Measurements from ENCODE around the gene HDAC7.
"Not testable (repeated sequence)": the region's sequence is repeated elsewhere in the genome, so short reads cannot be mapped to it uniquely, and the experiment has no call there.

The HDAC7 gene

DNA sequence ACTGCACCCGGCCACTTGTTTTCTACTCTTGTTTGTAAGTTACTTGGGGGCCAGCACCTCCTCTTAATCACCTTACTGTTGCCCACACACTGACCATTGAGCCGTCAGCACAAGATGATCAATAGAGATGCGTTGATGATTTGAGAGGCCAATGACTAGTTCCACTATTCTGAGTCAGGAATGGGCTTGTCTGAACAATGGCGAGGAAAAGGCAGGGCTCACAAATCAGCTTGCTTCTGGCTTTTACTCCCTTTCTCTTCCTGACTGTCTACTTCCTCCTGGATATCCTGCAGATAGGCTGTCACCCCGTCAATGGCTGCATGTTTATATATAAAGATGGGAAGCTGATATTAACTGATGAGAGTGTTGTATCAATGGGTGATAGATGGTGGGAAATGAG, 29.1 kb upstream of the HDAC7 start:
- no peak for DNase-seq

DNA sequence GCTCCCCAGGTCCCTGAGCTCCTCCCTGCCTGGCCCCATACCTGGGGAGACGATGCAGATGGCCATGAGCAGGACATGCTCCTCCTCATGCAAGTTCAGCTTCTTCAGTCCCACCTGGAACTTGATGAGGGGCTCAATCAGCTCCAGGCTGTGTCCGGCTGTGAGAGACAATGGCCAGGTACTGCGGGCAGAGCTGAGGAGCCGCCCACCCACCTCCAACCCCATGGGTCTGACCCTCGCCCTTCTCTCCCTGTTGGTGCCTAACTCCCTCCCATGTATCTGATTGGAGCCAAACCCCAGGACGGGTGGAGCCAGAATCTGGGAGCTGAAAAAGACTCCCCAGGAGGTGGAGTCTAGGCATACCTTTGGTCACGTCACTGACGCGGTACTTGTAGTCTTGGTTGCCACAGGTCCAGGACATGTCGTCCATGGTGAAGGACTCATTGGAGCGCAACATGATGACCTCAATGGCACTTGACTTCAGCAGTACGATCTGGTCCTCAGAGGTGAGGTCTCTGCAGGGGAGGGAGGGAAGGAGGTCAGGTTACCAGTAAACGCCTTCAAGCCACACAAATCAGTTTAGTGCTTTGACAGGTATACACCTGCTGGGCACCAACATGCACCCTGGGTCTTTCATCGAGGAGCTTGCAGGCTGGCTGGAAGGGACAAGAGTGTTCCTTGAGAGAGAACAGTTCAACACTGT, 26.7 kb upstream of the HDAC7 start:
- DNase-seq: peak; percentile 32

DNA sequence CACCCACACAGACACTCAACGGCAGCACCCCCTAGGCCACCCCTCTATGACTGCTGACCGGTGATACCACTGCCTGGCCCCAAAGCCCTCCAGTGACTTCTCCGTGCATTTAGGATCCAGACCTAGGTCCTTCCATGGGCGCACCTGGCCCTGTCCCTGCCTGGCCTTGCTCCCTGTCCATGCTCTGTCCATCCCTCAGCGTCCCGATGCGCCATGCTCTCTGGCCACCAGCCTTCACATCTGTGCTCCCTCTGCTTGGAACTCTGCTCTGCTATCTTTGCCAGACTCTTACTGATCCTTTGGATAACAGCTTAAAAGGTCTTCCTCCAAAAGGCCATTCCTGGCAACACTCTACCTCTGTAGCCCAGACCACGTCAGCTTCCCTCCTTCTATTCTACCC, 25.4 kb upstream of the HDAC7 start:
- no peak for DNase-seq

DNA sequence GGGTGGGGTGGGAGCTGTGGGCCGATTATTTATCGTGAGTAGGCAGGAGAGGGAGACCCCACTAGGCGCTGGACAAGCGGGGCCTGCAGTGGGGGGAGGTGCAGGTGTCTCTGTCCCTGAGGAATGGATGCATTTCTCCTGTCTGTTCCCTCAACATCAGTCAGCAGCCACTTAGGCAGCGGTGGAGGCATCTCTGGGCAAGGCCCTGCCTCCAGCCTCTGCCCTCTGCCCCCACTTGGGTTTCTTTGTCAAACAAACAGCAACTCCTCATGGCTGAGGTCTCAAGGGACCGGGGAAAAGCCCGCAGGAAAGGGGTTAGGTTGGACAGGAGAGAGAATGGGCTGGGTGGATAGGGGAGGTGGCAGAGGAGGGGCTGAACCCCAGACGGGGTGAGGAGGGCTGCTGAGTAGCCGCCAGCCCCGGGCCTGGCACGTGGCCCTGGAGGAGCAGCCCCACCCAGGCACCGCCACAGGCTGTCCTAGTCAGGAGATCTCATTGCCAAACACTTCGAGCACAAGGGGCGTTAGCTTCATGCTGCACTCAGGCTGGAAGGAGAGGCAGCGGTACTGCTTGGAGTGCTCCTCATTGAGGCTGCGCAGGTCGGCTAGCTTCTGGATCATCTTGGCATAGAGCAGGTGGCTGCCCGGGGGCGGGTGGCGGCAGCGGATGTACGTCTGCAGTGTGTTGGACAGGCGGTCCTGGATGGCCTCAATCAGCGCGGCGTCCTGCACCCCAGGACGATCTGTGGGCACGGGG, 24.7 kb upstream of the HDAC7 start:
- no peak for DNase-seq

DNA sequence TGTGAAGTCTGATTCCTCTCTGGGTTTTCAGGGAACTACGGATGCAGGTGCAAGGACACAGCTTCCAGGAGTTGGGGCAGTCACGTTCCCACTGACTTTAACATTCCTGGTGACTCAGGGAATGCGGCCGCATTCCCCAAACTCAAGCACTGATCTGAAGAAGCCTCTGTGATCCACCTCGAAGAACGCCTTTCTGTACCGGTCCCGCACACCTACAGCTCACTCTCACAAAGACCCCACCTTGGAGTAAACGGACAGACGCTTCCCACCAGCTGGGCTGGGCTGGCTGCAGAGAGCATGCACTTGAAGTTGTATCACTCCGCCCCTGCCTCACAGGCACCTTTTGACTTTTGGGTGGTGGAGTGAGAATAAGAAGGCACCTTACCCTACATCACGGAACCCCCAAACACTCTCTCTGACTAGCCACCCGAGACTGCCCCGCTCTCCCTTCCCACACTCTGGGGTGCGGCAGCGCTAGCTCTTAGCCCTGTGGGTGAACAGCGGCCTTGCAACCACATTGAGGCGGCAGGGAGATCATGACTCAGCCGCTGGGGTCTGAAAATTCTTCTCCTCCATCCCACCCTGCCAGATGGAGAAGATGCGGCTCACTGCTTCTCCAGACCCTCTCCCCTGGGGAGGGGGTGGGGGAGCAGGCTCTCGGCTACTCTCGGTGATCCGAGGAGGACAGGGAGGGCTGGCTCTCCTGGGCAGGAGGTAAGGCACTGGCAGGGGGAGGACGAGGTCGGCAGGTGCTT, 23.7 kb upstream of the HDAC7 start:
- no peak for DNase-seq

DNA sequence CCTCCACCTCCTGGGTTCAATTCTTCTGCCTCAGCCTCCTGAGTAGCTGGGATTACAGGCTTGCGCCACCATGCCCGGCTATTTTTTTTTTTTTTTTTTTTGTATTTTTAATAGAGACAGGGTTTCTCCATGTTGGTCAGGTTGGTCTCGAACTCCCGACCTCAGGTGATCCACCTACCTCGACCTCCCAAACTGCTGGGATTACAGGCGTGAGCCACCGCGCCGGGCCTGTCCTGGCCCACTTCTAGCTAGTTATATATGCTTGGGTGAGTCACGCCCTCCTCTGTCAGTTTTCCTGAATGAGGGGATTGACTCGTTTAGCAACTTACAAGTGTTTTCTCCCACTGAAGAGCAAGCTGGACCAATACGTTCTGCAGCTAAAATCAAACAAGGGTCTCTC, 22.8 kb upstream of the HDAC7 start:
- not testable (repeated sequence) for DNase-seq

DNA sequence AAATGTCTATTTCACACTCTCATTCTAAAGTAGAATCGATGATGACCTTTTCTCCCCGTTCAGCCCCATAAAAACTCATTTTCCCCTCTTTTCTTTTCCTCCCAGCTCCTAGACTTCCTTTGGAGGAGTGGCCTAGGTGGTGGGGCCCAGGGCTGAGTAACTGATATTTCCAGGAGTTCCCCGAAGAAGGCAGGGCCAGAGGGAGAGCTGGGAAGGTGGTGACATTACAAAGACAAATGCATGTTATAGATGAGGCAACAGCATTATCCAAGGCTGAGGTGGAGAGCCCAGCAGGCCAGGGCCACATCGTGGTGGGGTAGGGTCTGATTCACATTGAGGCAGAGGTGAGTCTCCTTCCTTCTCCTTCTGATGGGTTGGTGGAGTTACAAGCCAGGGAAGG, 22.2 kb upstream of the HDAC7 start:
- no peak for DNase-seq

DNA sequence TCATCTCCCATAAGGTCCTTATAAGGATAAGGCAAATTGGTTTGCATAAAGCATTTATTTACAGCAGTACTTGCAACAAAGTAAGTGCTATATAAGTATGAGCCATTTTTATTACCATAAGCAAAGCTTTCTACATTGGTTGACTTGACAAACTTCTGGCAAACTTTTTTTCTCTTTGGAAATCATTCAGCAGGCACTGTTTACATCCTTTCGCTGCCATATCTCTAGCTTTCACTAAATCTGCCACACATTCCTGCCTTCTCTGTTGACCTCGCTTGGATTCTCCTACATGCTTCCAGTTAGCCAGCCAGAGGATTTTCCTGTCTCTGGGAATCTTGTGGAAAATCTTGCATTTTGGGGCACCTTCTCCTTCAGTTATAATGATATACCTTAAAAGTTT, 21.8 kb upstream of the HDAC7 start:
- DNase-seq: no peak

DNA sequence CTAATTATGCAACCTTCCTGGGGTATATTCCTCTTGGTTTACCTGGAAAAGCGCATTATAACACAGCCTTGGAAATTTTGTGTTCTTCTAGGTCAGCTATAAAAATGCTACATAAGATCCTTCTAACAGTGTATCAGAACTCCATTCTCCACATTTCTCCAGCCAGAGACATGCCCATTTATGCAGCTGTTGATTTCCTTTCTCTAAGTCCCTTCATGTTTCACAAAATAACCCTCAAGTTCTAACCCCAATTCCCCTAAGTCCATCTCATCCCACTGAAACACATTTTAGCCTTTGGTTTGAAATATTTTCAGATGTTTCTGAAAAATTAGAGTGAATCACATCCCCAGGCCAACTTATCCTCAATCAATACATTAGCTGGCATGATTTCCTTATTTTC, 20.9 kb upstream of the HDAC7 start:
- DNase-seq: no peak

DNA sequence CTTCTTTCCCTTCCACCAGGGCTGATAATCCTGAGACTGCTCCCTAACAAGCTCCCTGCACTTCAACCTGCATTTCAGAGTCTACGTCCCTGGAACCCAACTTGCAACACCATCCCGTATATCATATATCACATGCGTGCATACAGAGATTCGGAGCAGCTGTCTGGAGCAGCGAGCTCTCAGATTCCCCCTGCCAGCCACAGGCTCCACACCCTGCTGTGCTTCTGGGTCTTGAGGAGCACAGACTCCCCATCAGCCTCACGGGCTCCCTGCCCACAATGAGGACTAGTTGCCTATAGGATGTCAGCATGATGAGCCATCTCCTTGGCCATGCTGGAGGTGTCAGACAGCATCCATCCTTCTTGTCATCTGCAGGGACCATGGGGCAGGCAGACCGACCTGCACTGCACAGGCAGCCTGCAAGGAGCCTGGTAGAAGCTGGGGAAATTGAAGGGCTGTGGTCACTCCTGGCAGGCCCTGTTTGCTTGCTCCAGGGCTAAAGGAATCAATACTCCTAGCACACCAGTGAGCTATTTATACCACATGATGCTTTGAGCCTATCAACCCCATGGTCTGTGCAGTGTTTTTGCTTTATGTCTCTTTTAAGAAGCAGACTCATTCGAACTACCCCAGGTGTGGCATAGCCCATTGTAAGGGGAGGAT, 19.6 kb upstream of the HDAC7 start:
- no peak for DNase-seq

DNA sequence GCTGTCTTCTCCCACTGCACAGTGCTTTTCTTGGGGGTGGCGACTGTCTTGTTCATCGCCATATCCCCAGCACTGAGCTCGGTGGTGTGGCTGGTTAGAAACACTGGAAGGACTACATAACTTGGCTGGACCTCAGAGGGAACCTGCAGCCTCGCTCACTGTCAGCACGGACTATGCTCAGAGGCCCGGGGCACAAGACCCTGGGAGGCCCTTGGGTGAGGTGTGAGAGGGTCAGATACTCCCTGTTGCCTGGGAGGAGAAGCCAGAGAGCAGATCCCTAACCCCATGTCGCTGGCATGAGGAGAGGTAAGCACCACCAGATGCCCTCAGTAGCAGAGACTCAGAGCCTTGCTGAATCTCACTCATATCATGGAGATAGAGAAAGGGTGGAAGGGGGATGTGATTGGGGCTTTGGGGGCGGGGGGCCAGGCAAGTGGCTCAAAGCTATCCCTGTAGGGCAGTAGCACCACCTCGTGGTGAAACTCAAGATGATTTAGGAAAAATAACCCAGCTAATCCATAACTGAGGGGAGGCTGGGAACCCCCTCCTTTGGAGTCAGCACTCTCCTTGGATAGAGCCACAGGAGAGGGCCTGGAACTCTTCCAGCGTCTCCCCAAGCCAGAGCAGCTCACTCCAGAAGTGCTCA, 18.7 kb upstream of the HDAC7 start:
- peak; percentile 41 for DNase-seq

DNA sequence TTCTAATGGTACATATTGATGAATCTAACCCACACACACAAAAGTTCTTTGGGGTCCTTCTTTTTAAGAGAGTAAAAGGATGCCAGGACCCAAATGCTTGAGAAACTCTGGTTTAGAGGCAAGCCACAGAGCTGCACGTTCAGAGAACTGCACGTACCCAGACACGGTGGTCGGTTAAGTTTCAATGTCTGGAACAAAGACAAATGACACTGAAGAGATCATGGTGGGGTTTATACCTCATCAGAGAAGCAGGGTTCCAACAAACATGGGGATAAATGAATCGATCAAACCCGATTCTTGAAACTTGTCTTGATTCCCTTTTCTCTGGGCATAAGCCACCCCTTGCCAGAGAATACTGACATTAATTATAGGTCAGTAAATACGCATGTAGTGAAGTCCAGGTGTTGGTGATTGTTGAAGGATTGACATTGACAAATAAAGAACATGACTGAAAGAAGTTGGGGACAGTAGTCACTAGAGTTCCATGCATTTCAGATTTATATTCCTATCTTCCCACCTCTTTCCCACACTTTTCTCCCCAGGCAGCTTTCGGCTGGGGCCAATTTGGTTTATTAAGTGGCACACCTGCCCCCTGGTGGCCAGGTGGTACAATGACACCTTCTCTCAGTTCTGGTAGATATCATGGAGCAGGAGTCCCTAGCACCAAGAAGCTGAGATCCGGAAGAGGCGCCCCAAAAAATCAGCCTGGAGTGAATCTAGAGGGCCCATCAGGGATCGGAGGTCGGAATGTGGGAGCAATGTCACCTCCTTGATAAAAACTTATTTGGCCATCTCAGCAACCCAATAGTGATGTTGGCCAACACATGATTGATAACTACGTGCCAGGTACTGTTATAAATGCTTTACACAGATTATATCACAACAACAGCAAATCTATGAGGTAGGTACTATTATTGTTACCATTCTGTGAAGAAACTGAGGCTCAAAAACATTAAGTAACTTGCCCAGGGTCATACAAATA, 17.8 kb upstream of the HDAC7 start:
- peak; percentile 82 for DNase-seq

DNA sequence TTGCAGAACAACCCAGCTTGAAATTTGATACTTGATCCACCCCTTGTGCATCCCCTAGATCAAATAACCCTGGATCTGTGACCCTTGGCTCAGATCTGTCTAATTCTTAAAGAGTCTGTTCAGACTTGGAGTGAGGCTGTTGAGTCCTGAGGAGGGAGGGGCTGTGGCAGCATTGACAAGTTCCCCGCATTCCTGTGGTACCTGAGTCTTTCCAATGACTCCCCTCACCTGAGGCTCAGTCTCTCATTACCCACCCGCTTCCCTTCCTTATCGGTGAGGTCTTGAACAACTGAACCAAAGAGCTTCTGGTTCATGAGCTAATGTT, 16.1 kb upstream of the HDAC7 start:
- DNase-seq: no peak

DNA sequence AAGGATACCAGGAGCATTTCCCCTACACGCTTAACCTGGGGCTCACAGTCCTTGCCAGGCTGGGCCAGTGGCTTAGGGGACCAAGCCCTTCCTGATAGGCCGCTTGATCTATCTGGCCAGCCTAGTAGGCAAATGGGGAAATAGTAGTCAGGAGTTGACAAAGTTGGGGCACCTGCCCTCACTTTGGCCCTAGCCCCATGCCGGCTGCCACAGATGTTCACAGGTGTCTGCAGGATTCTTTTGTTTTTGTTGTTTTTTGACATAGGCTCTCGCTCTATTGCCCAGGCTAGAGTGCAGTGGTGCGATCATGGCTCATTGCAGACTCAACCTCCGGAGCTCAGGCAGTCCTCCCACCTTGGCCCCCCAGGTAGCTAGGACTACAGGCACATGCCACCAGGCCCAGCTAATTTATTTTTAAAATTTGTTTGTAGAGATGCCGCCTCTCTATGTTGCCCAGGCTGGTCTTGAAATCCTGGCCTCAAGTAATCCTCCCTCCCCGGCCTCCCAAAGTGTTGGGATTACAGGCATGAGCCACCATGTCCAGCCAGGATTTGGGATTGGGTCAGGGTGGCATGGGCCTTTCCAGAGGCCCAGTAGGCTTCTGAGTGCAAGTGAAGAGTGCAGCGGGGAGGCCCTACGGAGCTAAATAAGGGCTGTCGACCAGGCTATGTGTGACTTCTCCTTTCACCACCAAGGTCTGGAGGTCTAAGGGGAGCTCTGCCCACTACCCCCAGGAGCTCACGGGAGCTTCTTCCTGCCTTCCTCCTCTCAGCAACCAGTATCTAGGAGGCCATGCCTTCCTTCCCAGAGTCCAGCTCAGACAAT, 15.5 kb upstream of the HDAC7 start:
- DNase-seq: no peak

DNA sequence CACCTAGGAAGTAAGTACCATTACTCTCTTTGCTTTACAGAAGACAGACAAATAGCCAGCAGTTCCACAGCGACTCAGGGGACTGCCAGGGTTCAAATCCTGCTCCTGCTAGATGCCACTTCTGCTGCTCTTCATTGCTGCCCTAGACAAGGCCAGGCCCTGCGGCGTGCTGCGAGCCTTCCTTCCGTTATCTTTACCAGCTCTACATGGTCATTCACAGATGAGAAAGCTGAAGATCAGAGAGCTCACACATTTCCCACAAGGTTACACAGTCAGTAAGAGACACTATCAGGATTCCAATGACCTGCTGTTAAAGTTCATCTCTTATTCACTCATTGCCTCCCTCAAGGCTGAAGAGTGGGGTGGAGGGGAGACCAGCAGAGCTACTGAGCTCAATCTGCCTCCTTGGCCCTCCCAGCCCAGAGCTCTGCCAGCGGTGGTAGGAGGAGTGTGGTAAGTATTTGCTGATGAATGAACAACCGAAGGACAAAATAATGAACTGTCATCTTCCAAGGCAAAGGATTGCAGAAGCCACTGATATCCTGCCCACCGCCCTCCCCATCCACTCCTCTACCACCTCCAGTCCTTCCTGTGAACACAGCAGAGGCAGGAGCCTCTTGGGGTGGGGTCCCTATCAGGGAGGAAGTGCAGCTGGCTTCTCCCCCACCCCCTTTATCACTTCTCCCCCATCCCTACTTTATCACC, 14.6 kb upstream of the HDAC7 start:
- no peak for DNase-seq

DNA sequence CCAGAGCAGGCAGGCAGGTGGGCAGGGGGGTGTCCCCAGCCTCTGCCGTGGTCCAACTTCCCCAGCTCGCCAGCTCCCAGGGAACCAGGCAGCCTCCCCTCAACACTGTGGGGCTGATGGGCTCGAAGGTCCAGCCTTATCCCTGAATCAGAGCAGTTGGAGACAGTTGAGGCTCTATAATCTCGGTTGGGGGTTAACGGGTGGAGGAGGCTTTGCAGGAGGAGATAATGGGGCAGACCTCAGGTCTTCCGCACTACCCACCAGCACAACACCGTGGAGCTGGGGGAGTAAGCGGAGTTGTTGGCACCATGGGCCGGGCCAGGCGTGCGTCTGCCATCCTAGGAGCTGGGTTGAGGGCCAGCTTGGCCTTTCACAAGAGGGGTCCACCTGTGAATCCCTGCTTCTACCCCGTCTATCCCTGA, 13.9 kb upstream of the HDAC7 start:
- DNase-seq: no peak

DNA sequence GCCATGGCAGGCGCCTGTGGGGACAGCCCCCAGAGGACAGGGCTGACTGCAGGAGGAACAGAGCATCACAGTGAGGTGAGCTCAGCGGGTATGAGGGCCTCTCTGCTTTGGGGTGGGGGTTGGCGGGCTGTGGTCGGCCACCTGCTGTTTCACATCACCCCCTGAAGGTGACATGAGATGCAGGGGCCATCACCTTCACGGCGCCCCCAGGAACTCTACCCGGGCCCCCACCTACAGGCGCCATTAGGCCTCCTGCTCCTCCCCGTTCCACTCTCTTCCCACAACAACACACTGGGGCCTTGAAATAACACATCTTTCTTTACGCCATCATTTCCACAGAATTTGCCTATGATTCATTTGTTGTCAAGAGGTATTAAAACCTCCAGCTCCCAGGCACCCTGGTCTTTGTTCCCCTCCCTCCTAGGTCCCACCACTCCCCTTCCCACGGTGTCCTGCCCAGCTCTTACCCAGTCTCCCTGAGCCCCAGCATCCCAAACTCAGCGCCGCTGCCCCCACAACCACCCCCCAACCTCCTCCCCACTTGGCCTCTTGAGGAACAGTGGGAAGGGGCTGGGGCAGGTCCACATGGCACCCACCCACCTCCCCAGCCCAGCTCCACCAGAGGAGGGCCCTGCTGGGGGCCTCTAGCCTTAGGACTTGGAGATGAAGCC, 12.7 kb upstream of the HDAC7 start:
- DNase-seq: no peak

DNA sequence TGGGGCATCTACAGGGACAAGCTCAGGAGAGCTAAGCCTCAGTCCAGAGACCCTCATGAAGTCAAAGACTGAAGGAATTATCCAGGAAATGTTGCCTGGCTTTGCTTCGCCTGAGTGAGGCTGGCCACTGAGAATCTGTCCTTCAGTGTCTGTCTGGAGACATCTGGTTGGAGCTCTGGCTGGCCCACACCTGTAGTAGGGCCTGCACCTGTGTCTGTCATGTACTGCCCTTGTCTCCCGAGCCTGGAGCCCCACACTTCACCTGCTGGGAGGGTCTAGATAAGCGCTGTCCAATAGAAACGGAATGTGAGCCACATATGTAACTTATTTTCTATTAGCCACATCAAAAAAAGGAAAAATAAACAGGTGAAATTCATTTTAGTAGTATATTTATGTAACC, 9.9 kb upstream of the HDAC7 start:
- DNase-seq: no peak

DNA sequence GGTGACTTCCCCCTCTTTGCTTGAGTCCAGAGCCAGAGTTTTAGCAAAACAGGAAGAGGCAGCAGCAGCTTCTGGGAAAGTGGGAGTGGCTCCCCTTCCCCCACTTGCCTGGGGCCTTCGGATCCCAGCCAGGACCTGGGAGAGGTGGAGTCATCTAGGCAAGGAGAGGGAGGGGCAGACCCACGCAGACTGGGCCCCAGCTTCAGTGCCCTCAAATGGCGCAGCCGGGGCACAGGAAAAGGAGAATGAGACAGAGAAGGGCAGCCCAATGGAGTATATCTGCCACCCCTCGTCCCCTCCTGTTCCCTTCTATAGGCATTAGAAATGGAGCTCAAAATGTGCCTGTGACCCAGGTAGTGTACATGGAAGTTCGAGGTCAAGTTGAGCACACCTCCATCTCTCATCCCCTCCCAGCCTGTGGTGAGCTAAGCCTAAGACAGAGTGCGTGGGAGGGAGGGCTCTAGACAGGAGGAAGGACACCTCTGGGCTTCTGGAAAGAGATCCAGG, 9.3 kb upstream of the HDAC7 start:
- DNase-seq: no peak

Data from NCI-H146 (cell line).